NCI-H69 (cell line): Measurements from ENCODE around the gene LUZP1.
A peak's percentile ranks its signal among the peaks of the same experiment; 100 is the strongest.
"Not testable (repeated sequence)": the region's sequence is repeated elsewhere in the genome, so short reads cannot be mapped to it uniquely, and the experiment has no call there.

Experiments
- DNase-seq: peaks from one replicate; lab custom pipeline; 2025; lab: John Stamatoyannopoulos, UW

LUZP1 gene

GRCh38 chr1:23168445-23169194 lies at the start of gene LUZP1:
TSS of gene LUZP1 (minus strand) at chr1:23168856.
- DNase-seq = peak; percentile 77

GRCh38 chr1:23217421-23218115 lies 48.9 kb upstream of the LUZP1 start, which contains the start of gene HTR1D:
TSS of gene HTR1D (minus strand) at chr1:23217502. CDS start at chr1:23194219, 23,283 bp downstream.
- peak; percentile 44 for DNase-seq

- peak; percentile 42 for DNase-seq
Observed at GRCh38 chr1:23216771-23217420, 48.2 kb upstream of the LUZP1 start.

GRCh38 chr1:23215751-23216449 lies 47.2 kb upstream of the LUZP1 start:
- no peak for DNase-seq

- no peak for DNase-seq
Observed at GRCh38 chr1:23215291-23215690, 46.6 kb upstream of the LUZP1 start.

DNA sequence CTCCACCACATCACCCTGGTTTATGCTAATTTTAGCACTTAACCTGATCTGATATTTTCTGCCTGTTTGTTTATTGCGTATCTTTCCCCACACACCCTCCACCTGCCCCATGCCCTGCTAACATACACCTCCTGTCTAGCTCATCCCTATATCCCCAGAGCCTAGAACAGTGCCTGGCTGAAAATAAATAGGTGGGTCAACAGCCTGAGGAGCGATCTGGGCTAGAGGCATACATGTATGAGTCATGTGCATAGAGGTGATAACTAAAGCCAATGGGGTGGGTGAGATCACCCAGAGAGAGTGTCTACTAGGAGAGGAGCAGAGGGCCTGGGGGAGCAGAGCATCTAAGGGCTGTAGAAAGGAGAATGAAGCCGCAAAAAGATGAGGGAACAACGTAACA lies 46.0 kb upstream of the LUZP1 start:
- DNase-seq = no peak

GRCh38 chr1:23211955-23212354 lies 43.3 kb upstream of the LUZP1 start:
- peak; percentile 10 for DNase-seq

- DNase-seq = no peak
Observed at GRCh38 chr1:23210963-23211362, 42.3 kb upstream of the LUZP1 start.

GRCh38 chr1:23210351-23210785 lies 41.7 kb upstream of the LUZP1 start:
- peak; percentile 40 for DNase-seq

DNA sequence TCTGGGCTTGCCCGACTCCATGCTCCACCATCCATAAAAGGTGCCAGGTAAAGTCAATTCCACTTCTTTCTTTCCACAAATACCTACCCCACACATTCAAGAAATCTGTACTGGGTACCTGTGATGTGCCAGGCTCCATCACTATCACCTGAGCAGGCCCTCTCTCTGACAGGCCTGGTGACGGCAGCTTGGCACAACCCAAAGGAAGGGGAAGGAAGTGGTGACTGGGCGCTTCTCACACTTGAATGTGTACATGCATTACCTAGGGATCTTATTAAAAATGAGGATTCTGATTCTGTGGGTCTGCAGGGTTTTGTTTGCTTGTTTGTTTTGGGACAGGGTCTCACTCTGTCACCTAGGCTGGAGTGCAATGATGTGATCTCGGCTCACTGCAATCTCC lies 41.1 kb upstream of the LUZP1 start:
- DNase-seq = no peak

- no peak for DNase-seq
Observed at GRCh38 chr1:23208527-23208926, 39.9 kb upstream of the LUZP1 start.

DNA sequence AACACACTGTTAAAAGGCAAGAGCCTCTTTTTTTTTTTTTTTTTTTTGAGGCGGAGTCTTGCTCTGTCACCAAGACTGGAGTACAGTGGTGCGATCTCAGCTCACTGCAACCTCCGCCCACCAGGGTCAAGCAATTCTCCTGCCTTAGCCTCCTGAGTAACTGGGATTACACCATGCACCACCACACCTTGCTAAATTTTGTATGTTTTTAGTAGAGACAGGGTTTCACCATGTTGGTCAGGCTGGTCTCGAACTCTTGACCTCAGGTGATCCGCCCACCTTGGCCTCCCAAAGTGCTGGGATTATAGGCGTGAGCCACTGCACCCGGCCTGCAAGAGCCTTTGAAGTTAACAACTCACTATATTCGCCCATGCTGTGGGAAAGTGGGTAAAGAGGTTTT lies 39.1 kb upstream of the LUZP1 start:
- not testable (repeated sequence) for DNase-seq

GRCh38 chr1:23202263-23202749 lies 33.6 kb upstream of the LUZP1 start:
- peak; percentile 2 for DNase-seq

- no peak for DNase-seq
Observed at GRCh38 chr1:23200883-23201282, 32.2 kb upstream of the LUZP1 start.

GRCh38 chr1:23198373-23198772 lies 29.7 kb upstream of the LUZP1 start:
- no peak for DNase-seq

DNA sequence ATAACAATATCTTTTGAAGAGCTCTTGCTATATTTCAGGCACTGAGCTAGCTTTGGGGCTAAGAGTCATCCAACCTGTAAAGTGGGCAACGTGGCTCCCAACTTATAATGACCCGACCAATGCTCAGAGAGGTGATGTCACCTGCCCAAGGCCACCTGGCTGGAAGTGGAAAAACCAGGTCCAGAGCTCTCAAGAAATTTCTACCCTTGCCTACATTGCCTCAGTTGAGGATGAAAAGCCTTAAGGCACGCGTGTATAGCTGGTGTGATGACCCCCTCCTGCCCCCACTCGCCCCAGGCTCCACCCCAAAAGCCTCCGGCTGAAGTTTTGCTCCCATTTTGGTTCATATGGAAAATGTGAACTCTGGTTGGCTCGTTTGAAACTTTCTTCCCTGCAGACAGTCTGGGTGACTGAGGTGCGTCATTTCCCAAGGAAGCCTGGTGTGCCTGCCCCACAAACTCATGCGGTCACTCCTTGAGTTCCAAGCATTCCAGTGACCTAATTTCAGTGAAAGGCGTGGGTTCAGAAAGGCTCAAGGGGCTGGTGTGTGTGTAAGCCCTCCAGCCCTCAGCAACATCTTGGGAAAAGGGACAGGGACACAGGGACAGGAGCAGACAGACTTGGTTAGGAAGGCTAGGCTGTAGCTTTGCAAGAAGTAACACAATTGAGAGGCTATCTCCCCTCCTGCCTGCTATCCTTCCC lies 28.1 kb upstream of the LUZP1 start:
- no peak for DNase-seq

DNA sequence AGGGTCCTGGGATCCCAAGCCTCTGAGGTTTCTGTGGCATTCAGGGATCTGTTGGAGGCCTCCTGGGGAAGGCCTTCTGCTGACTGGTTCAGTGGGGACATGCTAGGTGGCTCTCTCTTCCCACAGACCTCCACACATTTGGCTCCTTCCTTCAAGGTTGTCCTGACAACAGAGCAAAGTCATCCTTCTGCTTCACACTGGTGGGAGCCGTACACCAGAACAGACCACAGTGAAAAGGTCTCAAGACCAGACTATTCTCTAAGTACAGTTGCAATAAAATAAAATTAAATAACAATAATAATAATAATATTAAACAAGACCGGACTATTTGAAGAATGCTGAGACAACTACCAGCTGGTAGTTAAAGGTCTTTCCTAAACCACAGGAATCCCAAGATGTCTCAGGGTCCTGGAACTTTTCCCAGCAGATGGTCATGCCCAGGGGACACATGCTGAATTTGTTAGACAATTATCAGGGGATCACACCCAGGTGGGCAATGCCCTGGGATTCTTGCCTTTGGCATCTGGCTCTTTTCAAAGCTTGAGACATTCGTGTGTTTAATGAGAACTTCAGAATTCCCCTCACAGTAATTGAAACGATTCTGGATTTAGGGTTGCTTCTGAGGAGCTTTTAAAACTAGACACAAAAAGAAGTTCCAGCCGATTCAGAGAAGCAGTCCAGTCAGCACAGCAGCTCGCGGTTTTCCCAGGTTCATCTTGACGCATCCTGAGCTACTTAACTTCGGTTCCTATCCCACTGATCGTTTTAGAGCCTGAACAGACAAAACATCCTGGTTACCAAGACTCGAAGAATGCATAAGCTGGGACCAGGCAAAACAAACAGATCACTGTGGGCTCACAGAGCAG lies 25.7 kb upstream of the LUZP1 start:
- peak; percentile 6 for DNase-seq

DNA sequence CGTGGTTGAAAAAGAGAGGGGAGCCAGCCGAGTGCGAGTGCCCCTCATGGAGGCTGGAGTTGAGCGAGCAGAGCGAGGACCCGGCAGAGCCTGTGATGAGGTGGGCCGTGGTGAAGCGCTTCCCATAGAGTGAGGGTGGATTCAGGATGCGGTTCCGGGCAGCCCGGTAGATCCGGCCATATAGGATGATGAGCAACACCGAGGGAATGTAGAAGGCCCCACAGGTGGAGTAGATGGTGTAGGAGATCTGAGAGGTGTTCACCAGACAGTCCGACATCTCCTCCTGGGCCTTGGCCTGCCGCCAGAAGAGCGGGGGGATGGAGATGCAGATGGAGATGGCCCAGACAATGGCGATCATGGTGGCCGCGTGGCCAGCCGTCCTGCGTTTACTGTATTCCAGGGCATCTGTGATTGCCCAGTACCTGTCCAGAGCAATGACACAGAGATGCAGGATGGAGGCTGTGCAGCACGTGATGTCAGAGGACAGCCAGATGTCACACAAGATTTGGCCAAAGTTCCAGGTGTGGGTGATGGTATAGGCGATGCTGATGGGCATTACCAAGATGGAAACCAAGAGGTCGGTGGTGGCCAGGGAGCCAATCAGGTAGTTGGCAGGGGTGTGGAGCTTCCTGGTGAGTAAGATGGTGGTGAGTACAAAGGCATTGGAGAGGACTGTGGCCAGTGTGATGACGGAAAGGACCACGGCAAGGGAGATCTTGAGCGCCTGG lies 24.9 kb upstream of the LUZP1 start:
- DNase-seq = no peak

DNA sequence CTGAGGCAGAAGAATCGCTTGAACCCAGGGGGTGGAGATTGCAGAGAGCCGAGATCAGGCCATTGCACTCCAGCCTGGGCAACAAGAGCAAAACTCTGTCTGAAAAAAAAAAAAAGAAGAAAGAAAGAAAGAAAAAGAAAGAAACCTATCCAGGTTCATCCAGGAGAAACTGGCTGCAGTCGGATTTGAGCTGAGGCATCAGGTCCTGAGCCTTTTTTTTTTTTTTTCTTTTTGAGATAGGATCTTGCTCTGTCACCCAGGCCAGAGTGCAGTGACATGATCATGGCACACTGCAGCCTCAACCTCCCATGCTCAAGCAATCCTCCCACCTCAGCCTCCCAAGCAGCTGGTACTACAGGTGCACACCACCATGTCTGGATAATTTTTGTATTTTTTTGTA lies 22.5 kb upstream of the LUZP1 start:
- no peak for DNase-seq

DNA sequence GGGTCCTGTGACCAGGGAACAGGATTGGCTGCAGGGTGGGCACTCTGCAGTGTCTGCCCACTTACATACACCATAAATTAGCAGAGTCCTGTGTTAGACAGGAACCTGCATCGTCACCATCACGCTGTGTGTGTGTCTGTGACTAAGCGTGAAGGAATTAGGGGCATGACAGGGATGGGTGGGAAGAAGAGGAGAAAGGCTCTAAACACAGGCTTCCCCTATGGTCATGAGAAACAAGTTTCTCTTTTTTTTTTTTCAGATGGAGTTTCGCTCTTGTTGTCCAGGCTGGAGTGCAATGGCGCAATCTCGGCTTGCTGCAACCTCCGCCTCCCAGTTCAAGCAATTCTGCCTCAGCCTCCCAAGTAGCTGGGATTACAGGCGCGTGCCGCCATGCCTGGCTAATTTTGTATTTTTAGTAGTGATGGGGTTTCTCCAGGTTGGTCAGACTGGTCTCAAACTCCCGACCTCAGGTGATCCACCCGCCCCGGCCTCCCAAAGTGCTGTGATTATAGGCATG lies 20.3 kb upstream of the LUZP1 start:
- not testable (repeated sequence) for DNase-seq
